ENCODE results near the gene RIGI.

GRCh38 chr9:32554591-32554990 is 28.6 kb upstream of the RIGI start:
- TF ChIP-seq CTCF (conservative IDR thresholded peaks at IDR 0.05 in 1 of 2, IDR thresholded peaks at IDR 0.05 in 1 of 2; ENCODE audit: extremely low read depth in 1 of 2, insufficient read depth in 1 of 2, low read depth in 1 of 2, low read length in 2 of 2) (no peak), EZH2 (IDR thresholded peaks at IDR 0.05; ENCODE audit: borderline replicate concordance, low read length) (no peak)

All from mammary epithelial cell (primary cell).